Parathyroid adenoma (tissue), 2 donors: ENCODE measurements around the gene ASGR1.
"Not testable (repeated sequence)": the region's sequence is repeated elsewhere in the genome, so short reads cannot be mapped to it uniquely, and the experiment has no call there.

Experiments used
- H2AFZ ChIP-seq: fragments of 300-600 bp; sonication (generic); one replicate; pipeline ENCODE4 v1.7.0; 2017; ENCODE audit warnings: antibody characterized with exemption, mild to moderate bottlenecking
- H3K27ac ChIP-seq: fragments of 300-600 bp; sonication (generic); one replicate; pipeline ENCODE4 v1.7.0; 2017
- H3K27me3 ChIP-seq: fragments of 300-600 bp; sonication (generic); one replicate; pipeline ENCODE4 v1.7.0; 2017; ENCODE audit warnings: low read length; ENCODE audit not compliant: control insufficient read depth, insufficient read depth
- H3K36me3 ChIP-seq: fragments of 300-600 bp; sonication (generic); one replicate; pipeline ENCODE4 v1.7.0; 2017; ENCODE audit warnings: low read length; ENCODE audit not compliant: control insufficient read depth, insufficient read depth
- H3K4me1 ChIP-seq: fragments of 300-600 bp; sonication (generic); one replicate; pipeline ENCODE4 v1.7.0; 2017; ENCODE audit warnings: control low read depth
- H3K4me2 ChIP-seq: fragments of 300-600 bp; sonication (generic); one replicate; pipeline ENCODE4 v1.7.0; 2017; ENCODE audit warnings: low read length
- H3K4me3 ChIP-seq: fragments of 300-600 bp; sonication (generic); one replicate; pipeline ENCODE4 v1.7.0; 2017; ENCODE audit warnings: low read depth, low read length
- H3K79me2 ChIP-seq: fragments of 300-600 bp; sonication (generic); one replicate; pipeline ENCODE4 v1.7.0; 2017; ENCODE audit warnings: control low read depth
- H3K9ac ChIP-seq: fragments of 300-600 bp; sonication (generic); one replicate; pipeline ENCODE4 v1.7.0; 2017; ENCODE audit warnings: mild to moderate bottlenecking
- H3K9me3 ChIP-seq: fragments of 300-600 bp; sonication (generic); one replicate; pipeline ENCODE4 v1.7.0; 2017; ENCODE audit warnings: low read length; ENCODE audit not compliant: control insufficient read depth
- TF ChIP-seq, protein P1 (sequence below): fragments of 300-600 bp; sonication (generic); IDR thresholded peaks from one replicate; pipeline ENCODE4 v1.7.0; 2017; ENCODE audit warnings: antibody characterized with exemption, mild to moderate bottlenecking
- donor health status: primary hyperparathyroidism.

The ASGR1 gene

DNA sequence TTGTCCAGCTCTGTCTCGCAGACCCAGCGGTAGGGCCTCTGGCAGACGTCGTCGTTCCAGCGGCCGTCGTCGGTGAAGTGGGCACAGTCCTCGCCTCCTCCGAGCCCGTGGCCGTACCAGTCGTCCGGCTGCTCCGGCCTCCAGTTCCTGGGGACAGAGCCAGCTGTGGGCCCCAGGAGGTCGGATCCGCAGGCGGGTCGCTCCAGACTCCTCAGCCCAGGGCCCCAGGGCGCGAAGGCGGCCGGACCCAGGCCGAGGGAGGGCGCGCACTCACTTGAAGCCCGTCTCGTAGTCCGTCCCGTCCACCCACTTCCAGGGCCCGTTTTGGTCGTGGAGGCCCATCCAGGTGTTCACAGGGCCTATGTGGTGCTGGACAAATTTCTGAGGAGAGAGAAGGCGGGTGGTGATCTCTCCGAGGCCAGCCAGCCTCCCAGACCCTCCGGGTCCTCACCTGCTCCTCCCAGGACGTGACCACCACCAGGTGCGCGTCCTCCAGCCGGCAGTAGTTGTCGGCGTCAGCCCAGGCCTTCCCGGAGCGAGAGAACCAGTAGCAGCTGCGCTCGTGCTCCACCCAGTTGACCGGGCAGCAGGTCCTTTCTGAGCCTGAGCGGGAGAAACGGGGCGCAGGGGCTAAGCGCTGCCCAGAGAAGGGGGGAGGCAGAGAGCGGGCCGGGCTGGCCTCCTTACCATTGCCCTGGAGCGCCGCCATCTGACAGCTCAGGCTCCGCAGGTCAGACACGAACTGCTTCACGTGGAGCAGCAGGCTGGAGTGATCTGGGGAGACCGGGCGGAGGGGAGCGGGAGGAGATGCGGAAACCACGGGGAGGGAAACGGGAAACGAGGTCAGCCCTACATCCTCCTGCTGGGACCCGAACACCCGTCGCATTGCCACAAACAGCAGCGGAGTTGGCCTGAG, 5.2 kb downstream of the ASGR1 start:
- Histone ChIP-seq H3K9ac (no peak overlapping the region), H3K9me3 (no peaks in the 10 kb centered on the region), H3K4me1 (peaks cover 16% of the 10 kb centered on the region), H3K36me3 (no peaks in the 10 kb centered on the region), H3K4me2 (no peak overlapping the region), H3K79me2 (no peaks in the 10 kb centered on the region), H3K4me3 (no peak overlapping the region), H3K27me3 (no peaks in the 10 kb centered on the region), H2AFZ (peak overlapping the region; percentile 13), H3K27ac (no peak overlapping the region)
- TF ChIP-seq, protein P1, sequence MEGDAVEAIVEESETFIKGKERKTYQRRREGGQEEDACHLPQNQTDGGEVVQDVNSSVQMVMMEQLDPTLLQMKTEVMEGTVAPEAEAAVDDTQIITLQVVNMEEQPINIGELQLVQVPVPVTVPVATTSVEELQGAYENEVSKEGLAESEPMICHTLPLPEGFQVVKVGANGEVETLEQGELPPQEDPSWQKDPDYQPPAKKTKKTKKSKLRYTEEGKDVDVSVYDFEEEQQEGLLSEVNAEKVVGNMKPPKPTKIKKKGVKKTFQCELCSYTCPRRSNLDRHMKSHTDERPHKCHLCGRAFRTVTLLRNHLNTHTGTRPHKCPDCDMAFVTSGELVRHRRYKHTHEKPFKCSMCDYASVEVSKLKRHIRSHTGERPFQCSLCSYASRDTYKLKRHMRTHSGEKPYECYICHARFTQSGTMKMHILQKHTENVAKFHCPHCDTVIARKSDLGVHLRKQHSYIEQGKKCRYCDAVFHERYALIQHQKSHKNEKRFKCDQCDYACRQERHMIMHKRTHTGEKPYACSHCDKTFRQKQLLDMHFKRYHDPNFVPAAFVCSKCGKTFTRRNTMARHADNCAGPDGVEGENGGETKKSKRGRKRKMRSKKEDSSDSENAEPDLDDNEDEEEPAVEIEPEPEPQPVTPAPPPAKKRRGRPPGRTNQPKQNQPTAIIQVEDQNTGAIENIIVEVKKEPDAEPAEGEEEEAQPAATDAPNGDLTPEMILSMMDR = no peak

GRCh38 chr17:7172522-7173191, 6.5 kb downstream of the ASGR1 start:
- not testable (repeated sequence) for H3K4me3 ChIP-seq, H3K4me2 ChIP-seq, H3K27ac ChIP-seq, H3K9me3 ChIP-seq, H3K27me3 ChIP-seq, H3K9ac ChIP-seq, H3K36me3 ChIP-seq, H2AFZ ChIP-seq, H3K79me2 ChIP-seq
- peaks cover 13% of the 10 kb centered on the region for H3K4me1 ChIP-seq

- not testable (repeated sequence) for H3K79me2 ChIP-seq, H3K9me3 ChIP-seq, H3K4me1 ChIP-seq, H2AFZ ChIP-seq, H3K9ac ChIP-seq, H3K4me3 ChIP-seq, H3K27ac ChIP-seq, H3K27me3 ChIP-seq, H3K4me2 ChIP-seq, H3K36me3 ChIP-seq
Measured at GRCh38 chr17:7169565-7169908, 9.6 kb downstream of the ASGR1 start.

GRCh38 chr17:7168841-7169564, 10.2 kb downstream of the ASGR1 start:
- not testable (repeated sequence) for H3K27ac ChIP-seq, H3K79me2 ChIP-seq, H3K27me3 ChIP-seq, H3K4me3 ChIP-seq, H3K9me3 ChIP-seq, H3K4me1 ChIP-seq, H3K36me3 ChIP-seq, H3K9ac ChIP-seq, H2AFZ ChIP-seq, H3K4me2 ChIP-seq

DNA sequence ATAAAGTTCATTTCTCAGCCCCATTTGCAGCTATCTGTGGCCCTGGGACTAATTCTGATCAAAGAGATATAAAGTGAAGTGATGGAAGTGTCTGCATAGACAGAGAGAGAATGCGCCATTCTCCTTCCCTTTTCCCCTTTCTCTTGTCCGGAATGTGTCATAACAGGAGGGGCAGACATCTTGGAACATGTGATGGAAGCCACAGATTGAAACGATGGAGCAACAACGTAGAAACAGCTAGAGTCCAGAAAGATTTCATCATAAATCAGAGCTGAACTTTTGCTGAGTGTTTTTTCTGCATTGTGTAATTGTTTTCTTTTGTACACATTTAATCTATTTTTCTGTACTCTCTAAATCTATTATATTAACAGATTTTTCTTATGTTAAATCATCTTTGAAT, 11.3 kb downstream of the ASGR1 start:
- Histone ChIP-seq H3K9me3 (no peaks in the 10 kb centered on the region), H3K27ac (no peak overlapping the region), H3K4me3 (no peak overlapping the region), H3K27me3 (no peaks in the 10 kb centered on the region), H3K4me2 (no peak overlapping the region), H3K36me3 (no peaks in the 10 kb centered on the region), H3K79me2 (no peaks in the 10 kb centered on the region), H3K4me1 (peaks cover 4% of the 10 kb centered on the region), H2AFZ (no peak overlapping the region), H3K9ac (no peak overlapping the region)
- TF ChIP-seq, protein P1 = no peak

- Histone ChIP-seq H3K4me2 (no peak overlapping the region), H3K27ac (no peak overlapping the region), H3K4me1 (peaks cover 4% of the 10 kb centered on the region), H3K27me3 (no peaks in the 10 kb centered on the region), H3K36me3 (no peaks in the 10 kb centered on the region), H3K4me3 (no peak overlapping the region), H3K9ac (no peak overlapping the region), H3K9me3 (no peaks in the 10 kb centered on the region), H3K79me2 (no peaks in the 10 kb centered on the region), H2AFZ (no peak overlapping the region)
- TF ChIP-seq, protein P1 = no peak
Measured at GRCh38 chr17:7166873-7167272, 12.3 kb downstream of the ASGR1 start.

- H3K27ac ChIP-seq, H3K79me2 ChIP-seq, H3K9ac ChIP-seq, H3K36me3 ChIP-seq, H3K4me3 ChIP-seq, H2AFZ ChIP-seq, H3K27me3 ChIP-seq, H3K9me3 ChIP-seq, H3K4me2 ChIP-seq, H3K4me1 ChIP-seq: not testable (repeated sequence)
Measured at GRCh38 chr17:7159571-7159970, 19.6 kb downstream of the ASGR1 start.

DNA sequence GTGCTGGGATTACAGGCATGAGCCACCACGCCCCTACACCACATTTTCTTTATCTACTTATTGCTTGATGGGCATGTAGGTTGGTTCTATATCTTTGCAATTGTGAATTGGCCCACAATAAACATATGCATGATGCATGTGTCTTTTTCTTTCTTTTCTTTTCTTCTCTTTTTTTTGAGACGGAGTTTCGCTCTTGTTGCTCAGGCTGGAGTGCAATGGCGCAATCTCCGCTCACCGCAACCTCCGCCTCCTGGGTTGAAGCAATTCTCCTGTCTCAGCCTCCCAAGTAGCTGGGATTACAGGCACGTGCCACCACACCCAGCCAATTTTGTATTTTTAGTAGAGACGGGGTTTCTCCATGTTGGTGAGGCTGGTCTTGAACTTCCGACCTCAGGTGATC, 20.7 kb downstream of the ASGR1 start:
- H2AFZ ChIP-seq, H3K36me3 ChIP-seq, H3K9me3 ChIP-seq, H3K27me3 ChIP-seq, H3K4me2 ChIP-seq, H3K27ac ChIP-seq, H3K4me3 ChIP-seq, H3K79me2 ChIP-seq, H3K4me1 ChIP-seq, H3K9ac ChIP-seq: not testable (repeated sequence)
